ENCODE results near the gene OSGIN1. TPM values are rescaled to one million over a fixed set of nuclear protein-coding genes. Genes with fewer than 3 reads are reported as not detected.

OSGIN1 gene
- total RNA-seq, 1 donor from 2014 or later: 3.7 TPM

GRCh38 chr16:83995754-83996153 is 42.7 kb downstream of the OSGIN1 start:
- no peak for DNase-seq (ENCODE audit: low read depth)
- no peak overlapping the region for H3K4me3 ChIP-seq (ENCODE audit: low read depth, low read length)
- no peak for TF ChIP-seq CTCF (conservative IDR thresholded peaks at IDR 0.05; ENCODE audit: low read depth, low read length)

GRCh38 chr16:83996481-83997252 is 43.6 kb downstream of the OSGIN1 start:
- no peak overlapping the region for H3K4me3 ChIP-seq (ENCODE audit: low read depth, low read length)
- no peak for TF ChIP-seq CTCF (conservative IDR thresholded peaks at IDR 0.05; ENCODE audit: low read depth, low read length)
- DNase-seq (ENCODE audit: low read depth): no peak

DNA sequence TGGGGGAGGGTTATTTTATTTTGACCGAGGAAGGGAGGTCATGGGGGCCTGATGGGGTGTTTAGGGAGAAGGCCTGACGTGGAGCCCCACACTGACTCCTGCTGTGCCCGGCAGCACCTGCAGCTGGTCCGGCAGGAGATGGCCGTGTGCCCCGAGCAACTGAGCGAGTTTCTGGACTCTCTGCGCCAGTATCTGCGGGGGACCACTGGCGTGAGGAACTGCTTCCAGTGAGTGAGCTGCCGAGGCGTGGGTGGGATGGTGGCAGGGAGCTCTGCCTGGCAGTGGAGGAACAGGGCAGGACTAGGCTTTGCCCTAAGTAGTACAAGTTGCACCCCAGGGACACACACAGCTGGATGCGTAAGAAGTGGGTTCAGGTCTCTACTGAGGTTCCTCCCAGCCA is 45.1 kb downstream of the OSGIN1 start:
- DNase-seq (ENCODE audit: low read depth): no peak
- no peak overlapping the region for H3K4me3 ChIP-seq (ENCODE audit: low read depth, low read length)
- TF ChIP-seq CTCF (conservative IDR thresholded peaks at IDR 0.05; ENCODE audit: low read depth, low read length): no peak

GRCh38 chr16:84000989-84001642 is 48.1 kb downstream of the OSGIN1 start:
- no peak for TF ChIP-seq CTCF (conservative IDR thresholded peaks at IDR 0.05; ENCODE audit: low read depth, low read length)
- no peak for DNase-seq (ENCODE audit: low read depth)
- H3K4me3 ChIP-seq (ENCODE audit: low read depth, low read length): no peak overlapping the region

DNA sequence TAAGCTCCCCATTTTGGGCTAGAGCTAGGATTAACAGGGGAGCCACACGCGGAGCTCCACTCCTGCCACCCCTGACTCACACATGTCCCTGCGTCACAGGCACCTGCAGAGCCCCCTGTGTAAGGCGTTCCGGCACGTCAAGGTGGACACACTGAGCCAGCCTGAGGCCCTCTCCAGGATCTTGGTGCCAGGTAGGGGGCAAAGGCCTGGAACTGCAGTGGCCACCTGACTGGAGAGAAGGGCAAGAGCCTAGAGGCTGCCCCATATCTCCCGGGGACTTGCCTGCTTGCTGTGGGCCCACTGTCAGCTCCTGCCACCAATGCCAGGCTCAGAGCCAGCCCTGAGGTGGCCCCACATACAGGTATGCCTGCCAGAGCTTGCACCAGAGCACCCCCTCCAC is 48.7 kb downstream of the OSGIN1 start:
- H3K4me3 ChIP-seq (ENCODE audit: low read depth, low read length): no peak overlapping the region
- no peak for DNase-seq (ENCODE audit: low read depth)
- TF ChIP-seq CTCF (conservative IDR thresholded peaks at IDR 0.05; ENCODE audit: low read depth, low read length): no peak

DNA sequence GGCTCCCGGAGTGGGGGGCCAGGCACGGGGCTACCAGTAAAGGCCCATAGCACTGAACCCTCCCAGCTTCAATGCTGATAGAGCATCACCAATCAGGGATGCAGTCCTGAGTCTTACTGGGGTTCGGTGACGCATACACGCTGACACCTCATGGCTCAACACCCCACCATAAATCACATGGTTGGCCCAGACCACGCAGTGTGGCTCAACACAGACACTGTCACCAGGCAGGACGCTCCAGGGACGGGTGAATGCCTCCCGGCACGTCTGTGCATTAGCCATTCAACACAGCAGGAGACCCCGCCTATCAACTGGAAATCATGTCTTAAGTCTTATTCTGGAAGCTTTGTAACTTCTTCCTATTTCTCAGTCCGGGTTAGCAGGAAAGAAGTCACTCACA is 50.0 kb downstream of the OSGIN1 start:
- DNase-seq (ENCODE audit: low read depth): no peak
- H3K4me3 ChIP-seq (ENCODE audit: low read depth, low read length): no peak overlapping the region
- no peak for TF ChIP-seq CTCF (conservative IDR thresholded peaks at IDR 0.05; ENCODE audit: low read depth, low read length)
